ENCODE results near the gene PPP1R13B.
"Not testable (repeated sequence)": the region's sequence is repeated elsewhere in the genome, so short reads cannot be mapped to it uniquely, and the experiment has no call there.

PPP1R13B gene

DNA sequence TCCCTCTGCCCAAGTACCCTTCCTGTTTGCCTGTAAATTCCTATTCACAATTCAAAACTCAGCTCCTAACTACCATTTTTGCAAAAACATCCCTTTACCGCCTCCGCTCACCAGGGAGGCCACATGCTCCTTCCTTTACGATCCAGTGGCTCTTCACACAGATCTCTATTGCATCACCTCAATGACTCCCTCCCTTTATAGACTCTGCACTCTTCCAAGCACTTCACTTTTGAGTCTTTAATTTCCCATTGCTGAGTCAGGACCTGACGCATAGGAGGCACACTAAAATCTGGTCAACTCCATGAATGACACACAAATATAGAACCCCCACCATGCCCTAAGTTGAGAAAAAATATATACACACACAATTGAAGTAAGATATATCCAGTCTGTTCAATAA lies 45.9 kb downstream of the PPP1R13B start:
- TF ChIP-seq, protein P1, sequence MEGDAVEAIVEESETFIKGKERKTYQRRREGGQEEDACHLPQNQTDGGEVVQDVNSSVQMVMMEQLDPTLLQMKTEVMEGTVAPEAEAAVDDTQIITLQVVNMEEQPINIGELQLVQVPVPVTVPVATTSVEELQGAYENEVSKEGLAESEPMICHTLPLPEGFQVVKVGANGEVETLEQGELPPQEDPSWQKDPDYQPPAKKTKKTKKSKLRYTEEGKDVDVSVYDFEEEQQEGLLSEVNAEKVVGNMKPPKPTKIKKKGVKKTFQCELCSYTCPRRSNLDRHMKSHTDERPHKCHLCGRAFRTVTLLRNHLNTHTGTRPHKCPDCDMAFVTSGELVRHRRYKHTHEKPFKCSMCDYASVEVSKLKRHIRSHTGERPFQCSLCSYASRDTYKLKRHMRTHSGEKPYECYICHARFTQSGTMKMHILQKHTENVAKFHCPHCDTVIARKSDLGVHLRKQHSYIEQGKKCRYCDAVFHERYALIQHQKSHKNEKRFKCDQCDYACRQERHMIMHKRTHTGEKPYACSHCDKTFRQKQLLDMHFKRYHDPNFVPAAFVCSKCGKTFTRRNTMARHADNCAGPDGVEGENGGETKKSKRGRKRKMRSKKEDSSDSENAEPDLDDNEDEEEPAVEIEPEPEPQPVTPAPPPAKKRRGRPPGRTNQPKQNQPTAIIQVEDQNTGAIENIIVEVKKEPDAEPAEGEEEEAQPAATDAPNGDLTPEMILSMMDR (IDR thresholded peaks at IDR 0.05; ENCODE audit: low read depth, low read length) = no peak
- H3K4me3 ChIP-seq (replicated peaks in 1 of 2; ENCODE audit: low read depth in 2 of 2, low read length in 2 of 2) = no peak overlapping the region
- DNase-seq (ENCODE audit: low read depth in 2 of 2) = peak; percentile 51 to 84

DNA sequence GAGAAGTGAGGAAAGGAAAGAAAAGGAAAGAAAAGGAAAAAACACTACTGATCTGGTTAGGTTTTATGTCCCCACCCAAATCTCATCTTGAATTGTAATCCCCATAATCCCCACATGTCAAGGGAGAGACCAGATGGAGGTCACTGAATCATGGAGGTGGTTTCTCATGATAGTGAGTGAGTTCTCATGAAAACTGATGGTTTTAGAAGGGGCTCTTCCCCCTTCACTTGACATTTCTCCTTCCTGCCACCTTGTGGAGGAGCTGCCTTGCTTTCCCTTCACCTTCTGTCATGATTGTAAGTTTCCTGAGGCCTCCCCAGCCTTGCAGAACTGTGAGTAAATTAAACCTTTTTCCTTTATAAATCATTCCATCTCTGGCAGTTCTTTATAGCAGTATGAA lies 54.2 kb downstream of the PPP1R13B start:
- H3K4me3 ChIP-seq (replicated peaks in 1 of 2; ENCODE audit: low read depth in 2 of 2, low read length in 2 of 2); DNase-seq (ENCODE audit: low read depth in 2 of 2): not testable (repeated sequence)

DNA sequence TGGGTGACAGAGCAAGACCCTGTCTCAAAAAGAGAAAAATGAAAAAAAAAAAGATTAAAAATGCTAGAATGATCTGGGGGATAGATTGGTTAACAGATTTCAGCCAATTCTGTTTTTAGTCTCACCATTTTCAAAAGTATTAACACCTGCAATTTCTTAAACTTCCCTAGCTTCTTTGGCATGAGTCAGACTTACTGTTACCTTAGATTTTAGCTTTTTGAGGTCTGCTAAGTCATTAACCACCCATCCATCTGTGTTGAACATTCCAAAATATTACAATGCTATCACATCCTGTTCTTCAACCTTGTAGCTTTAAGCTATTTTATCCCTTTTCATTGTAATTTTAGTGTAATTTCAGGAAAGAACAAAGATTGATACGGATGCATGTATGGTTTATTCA lies 59.3 kb downstream of the PPP1R13B start:
- DNase-seq (ENCODE audit: low read depth in 2 of 2) = no peak
- TF ChIP-seq, protein P1 (IDR thresholded peaks at IDR 0.05; ENCODE audit: low read depth, low read length) = no peak
- H3K4me3 ChIP-seq (replicated peaks in 1 of 2; ENCODE audit: low read depth in 2 of 2, low read length in 2 of 2) = no peak overlapping the region

DNA sequence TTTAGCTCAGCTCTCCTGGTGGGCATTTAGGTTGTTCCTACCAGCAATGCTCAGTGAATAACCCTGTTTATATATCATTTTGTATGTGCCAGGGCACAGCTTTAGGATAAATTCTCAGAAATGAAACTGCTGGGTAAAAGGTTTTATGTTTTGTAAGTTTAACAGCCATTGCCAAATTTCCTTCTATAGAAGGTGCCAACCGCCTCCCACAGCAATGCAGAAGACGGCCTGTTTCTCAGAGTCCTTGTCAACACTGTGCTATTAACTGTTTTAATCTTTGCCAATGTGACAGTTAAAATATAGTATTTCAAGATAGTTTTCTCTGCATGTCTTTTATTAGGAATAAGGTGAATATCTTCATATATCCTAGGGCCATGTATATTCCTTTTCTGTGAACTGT lies 65.0 kb downstream of the PPP1R13B start:
- TF ChIP-seq, protein P1 (IDR thresholded peaks at IDR 0.05; ENCODE audit: low read depth, low read length) = no peak
- DNase-seq (ENCODE audit: low read depth in 2 of 2) = no peak
- H3K4me3 ChIP-seq (replicated peaks in 1 of 2; ENCODE audit: low read depth in 2 of 2, low read length in 2 of 2) = no peak overlapping the region

DNA sequence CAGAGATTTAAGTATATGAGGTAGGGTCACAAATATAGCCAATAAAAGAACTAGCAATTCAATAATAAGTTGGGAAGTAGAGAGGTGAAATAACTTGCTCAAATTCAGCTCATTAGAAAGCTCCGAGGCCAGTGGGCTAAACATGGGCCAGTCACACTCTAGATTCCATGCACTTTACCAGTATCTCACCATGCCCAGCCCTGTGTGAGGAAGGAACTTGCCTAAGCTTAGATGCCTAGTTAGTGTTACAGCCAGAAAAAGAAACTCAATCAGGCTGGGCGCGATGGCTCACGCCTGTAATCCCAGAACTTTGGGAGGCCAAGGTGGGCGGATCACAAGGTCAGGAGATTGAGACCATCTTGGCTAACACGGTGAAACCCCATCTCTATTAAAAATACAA lies 71.1 kb downstream of the PPP1R13B start:
- not testable (repeated sequence) for H3K4me3 ChIP-seq (replicated peaks in 1 of 2; ENCODE audit: low read depth in 2 of 2, low read length in 2 of 2); DNase-seq (ENCODE audit: low read depth in 2 of 2)

DNA sequence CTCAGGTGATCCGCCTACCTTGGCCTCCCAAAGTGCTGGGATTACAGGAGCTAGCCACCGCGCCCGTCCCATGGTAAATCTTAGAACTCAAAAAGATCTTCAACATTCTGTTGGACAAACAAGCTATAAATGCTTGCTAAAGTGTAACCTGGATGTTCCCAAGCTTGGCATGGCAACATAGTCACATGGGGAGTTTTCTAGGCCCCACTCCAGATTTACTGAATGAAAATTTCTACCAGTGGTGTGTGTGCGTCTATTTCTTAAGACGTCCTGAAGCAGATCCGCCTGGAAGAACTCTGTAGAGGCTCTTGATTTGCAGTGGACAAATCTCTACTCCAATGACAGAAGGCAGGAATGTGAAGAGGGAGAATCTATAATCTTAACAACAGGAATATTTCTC lies 71.9 kb downstream of the PPP1R13B start:
- TF ChIP-seq, protein P1 (IDR thresholded peaks at IDR 0.05; ENCODE audit: low read depth, low read length) = no peak
- DNase-seq (ENCODE audit: low read depth in 2 of 2) = no peak
- no peak overlapping the region for H3K4me3 ChIP-seq (replicated peaks in 1 of 2; ENCODE audit: low read depth in 2 of 2, low read length in 2 of 2)

DNA sequence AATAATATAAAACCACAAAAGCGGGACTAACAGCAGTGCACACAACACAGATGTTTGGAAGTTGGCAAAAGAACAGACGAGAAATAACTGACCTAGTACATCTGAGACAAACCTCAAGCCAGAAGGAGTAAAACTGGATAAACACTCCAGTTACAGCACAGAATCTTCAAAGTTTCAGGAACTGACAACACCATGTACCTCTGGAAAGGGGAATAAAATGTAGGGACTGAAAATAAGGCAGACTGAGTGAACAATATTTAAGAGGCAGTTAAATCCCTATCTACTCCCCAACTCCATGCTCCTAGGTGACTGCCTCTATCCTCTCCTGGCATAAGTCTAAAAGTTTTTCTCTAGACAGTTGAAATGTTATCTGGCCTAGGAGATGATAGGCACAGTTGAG lies 73.9 kb downstream of the PPP1R13B start:
- no peak for DNase-seq (ENCODE audit: low read depth in 2 of 2)
- TF ChIP-seq, protein P1 (IDR thresholded peaks at IDR 0.05; ENCODE audit: low read depth, low read length) = no peak
- H3K4me3 ChIP-seq (replicated peaks in 1 of 2; ENCODE audit: low read depth in 2 of 2, low read length in 2 of 2) = no peak overlapping the region

DNA sequence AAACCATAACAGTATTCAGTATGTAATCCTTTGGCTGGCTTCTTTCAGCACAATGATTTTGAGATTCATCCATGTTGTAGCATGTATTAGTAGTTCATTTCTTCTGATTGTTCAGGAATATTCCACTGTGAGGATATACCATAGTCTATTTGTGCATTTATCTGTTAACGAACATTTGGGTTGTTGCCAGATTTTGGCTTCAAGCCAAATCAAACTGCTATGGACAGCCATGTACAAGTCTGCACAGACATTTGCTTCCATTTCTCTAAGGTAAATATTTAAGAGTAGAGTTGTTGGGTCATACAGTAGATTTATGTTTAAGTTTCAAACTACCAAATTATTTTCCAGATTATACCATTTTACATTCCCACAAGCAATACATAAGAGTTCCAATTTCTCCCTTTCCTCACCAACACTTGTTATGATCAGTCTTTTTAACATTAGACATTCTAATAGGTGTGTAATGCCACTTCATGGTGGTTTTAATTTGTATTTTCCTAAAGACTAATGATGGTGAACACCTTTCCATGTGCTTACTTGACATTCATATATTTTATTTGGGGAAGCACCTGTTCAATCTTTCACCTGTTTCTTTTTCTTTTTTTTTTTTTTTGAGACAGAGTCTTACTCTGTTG lies 75.2 kb downstream of the PPP1R13B start:
- no peak for DNase-seq (ENCODE audit: low read depth in 2 of 2)
- TF ChIP-seq, protein P1 (IDR thresholded peaks at IDR 0.05; ENCODE audit: low read depth, low read length) = no peak
- H3K4me3 ChIP-seq (replicated peaks in 1 of 2; ENCODE audit: low read depth in 2 of 2, low read length in 2 of 2) = no peak overlapping the region
